ENCODE measurements around the gene DNAH7.
"Not testable (repeated sequence)": the region's sequence is repeated elsewhere in the genome, so short reads cannot be mapped to it uniquely, and the experiment has no call there.

Gene DNAH7

DNA sequence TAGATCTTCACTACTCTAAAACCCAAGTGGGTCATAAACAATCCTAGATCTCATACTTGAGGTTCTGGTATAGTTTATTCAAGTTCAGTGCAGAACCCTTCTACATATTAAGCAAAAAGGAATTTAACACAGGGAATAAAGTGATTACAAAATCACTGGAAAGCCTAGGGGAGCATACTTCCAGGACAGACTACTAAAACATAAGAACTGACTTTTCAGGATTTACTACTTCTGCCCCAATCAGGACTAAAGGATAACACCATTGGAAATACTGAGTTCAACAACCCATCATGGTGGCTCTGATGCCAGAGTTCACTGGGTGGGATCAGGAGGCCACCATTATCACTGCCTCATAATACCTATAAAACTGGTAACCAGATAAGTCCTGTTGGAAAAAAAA lies 123.6 kb downstream of the DNAH7 start:
- no peak for TF ChIP-seq TAF1 (IDR thresholded peaks at IDR 0.05; ENCODE audit: borderline replicate concordance, low read depth, low read length)
- no peak for TF ChIP-seq POLR2AphosphoS5 (IDR thresholded peaks at IDR 0.05; ENCODE audit: low read depth, low read length)
- no peak for TF ChIP-seq POLR2A (IDR thresholded peaks at IDR 0.05; ENCODE audit: low read depth, low read length)
- no peak for DNase-seq (ENCODE audit: insufficient read length)
- no peak for FAIRE-seq

DNA sequence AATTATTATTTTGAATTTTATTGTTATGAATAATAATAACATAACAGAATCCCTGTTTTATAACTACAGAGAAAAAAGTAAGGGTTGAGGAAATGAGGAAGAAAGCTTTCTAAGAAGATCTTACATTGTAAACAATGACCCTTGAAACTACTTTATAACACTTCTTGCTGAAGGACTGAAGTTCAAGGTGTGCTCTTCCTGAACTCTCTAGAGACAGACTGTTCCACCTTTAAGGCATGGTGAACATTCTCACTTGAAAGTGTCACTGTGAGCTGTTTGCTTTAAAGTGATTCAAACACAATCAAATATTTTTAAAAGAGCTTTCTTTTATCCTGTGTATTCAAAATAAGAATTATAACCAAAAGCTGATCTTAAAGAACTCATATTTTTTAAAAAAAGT lies 131.5 kb downstream of the DNAH7 start:
- TF ChIP-seq TAF1 (IDR thresholded peaks at IDR 0.05; ENCODE audit: borderline replicate concordance, low read depth, low read length) = no peak
- no peak for TF ChIP-seq POLR2A (IDR thresholded peaks at IDR 0.05; ENCODE audit: low read depth, low read length)
- no peak for TF ChIP-seq POLR2AphosphoS5 (IDR thresholded peaks at IDR 0.05; ENCODE audit: low read depth, low read length)
- DNase-seq (ENCODE audit: insufficient read length) (no peak), FAIRE-seq (no peak)

GRCh38 chr2:195934484-195934883 lies 134.2 kb downstream of the DNAH7 start:
- no peak for DNase-seq (ENCODE audit: insufficient read length)
- TF ChIP-seq TAF1 (IDR thresholded peaks at IDR 0.05; ENCODE audit: borderline replicate concordance, low read depth, low read length) = no peak
- TF ChIP-seq POLR2AphosphoS5 (IDR thresholded peaks at IDR 0.05; ENCODE audit: low read depth, low read length) = no peak
- no peak for TF ChIP-seq POLR2A (IDR thresholded peaks at IDR 0.05; ENCODE audit: low read depth, low read length)
- FAIRE-seq = no peak

GRCh38 chr2:195929531-195929930 lies 139.1 kb downstream of the DNAH7 start:
- TF ChIP-seq POLR2A (IDR thresholded peaks at IDR 0.05; ENCODE audit: low read depth, low read length) = no peak
- DNase-seq (ENCODE audit: insufficient read length) (no peak), FAIRE-seq (no peak)

DNA sequence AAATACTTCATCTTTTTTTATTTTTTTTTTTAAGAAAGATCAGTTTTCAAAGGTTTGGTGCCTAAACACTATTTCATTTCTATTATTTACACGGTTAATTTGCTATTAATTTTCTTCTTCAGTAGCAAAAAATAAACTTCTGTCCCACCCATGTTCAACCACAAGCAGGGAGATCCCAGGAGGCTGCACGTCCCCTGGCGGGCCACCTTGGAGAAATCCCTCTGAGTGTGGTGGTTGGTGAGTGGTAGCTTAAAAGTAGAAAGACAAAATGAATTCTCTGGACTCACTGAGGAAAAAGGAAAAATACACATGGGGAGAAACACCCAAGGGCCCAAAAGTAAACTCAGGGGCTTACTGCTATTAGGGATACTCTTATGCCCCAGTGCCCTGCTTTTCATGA lies 143.5 kb downstream of the DNAH7 start:
- DNase-seq (ENCODE audit: insufficient read length) = no peak
- FAIRE-seq = no peak
- TF ChIP-seq TAF1 (IDR thresholded peaks at IDR 0.05; ENCODE audit: borderline replicate concordance, low read depth, low read length) (no peak), POLR2A (IDR thresholded peaks at IDR 0.05; ENCODE audit: low read depth, low read length) (no peak), POLR2AphosphoS5 (IDR thresholded peaks at IDR 0.05; ENCODE audit: low read depth, low read length) (no peak)

DNA sequence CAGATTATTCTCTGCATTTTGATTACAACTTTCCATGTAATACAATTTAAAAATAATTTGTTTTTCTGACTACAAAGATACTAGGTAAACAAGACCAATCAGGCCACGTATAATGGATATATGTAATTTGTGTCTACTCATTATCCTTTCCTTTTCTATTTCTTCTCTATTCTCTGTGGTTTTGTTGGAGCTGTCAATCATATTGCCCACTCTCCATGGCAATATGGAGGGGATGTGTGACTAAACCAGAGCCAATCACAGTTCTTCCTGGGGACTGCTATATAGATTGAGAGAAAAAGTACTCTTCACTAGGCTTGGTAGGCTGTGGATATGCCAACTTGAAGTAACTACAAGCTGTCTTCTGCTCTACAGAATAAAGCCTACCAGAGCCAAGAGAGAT lies 144.7 kb downstream of the DNAH7 start:
- no peak for TF ChIP-seq TAF1 (IDR thresholded peaks at IDR 0.05; ENCODE audit: borderline replicate concordance, low read depth, low read length)
- TF ChIP-seq POLR2A (IDR thresholded peaks at IDR 0.05; ENCODE audit: low read depth, low read length) = no peak
- TF ChIP-seq POLR2AphosphoS5 (IDR thresholded peaks at IDR 0.05; ENCODE audit: low read depth, low read length) = no peak
- FAIRE-seq (no peak), DNase-seq (ENCODE audit: insufficient read length) (no peak)

GRCh38 chr2:195917021-195917600 lies 151.5 kb downstream of the DNAH7 start:
- not testable (repeated sequence) for DNase-seq (ENCODE audit: insufficient read length); FAIRE-seq

- TF ChIP-seq POLR2AphosphoS5 (IDR thresholded peaks at IDR 0.05; ENCODE audit: low read depth, low read length) (no peak), POLR2A (IDR thresholded peaks at IDR 0.05; ENCODE audit: low read depth, low read length) (no peak), TAF1 (IDR thresholded peaks at IDR 0.05; ENCODE audit: borderline replicate concordance, low read depth, low read length) (no peak)
- FAIRE-seq (no peak), DNase-seq (ENCODE audit: insufficient read length) (no peak)
These were observed 156.6 kb downstream of the DNAH7 start for GRCh38 chr2:195912079-195912478.

DNA sequence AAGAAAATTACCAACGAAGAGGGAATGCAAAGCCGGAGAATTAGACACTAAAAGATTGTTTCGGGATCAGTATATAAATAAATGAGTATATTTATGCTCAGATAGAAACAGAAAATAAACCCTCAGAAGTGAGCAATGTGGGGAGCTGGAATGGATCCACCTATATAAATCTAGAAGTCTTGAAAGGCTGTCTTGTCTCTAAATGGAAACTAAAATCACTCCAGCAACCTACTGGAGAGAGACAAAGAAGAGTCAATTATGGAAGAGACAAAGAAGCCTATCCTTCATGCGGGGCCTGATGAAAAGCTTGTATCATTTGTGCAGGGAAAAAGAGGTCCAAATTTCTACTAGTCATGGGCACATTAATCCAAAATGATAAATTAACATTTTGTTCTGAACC lies 158.1 kb downstream of the DNAH7 start:
- DNase-seq (ENCODE audit: insufficient read length) (no peak), FAIRE-seq (no peak)
- TF ChIP-seq POLR2AphosphoS5 (IDR thresholded peaks at IDR 0.05; ENCODE audit: low read depth, low read length) (no peak), POLR2A (IDR thresholded peaks at IDR 0.05; ENCODE audit: low read depth, low read length) (no peak), TAF1 (IDR thresholded peaks at IDR 0.05; ENCODE audit: borderline replicate concordance, low read depth, low read length) (no peak)

DNA sequence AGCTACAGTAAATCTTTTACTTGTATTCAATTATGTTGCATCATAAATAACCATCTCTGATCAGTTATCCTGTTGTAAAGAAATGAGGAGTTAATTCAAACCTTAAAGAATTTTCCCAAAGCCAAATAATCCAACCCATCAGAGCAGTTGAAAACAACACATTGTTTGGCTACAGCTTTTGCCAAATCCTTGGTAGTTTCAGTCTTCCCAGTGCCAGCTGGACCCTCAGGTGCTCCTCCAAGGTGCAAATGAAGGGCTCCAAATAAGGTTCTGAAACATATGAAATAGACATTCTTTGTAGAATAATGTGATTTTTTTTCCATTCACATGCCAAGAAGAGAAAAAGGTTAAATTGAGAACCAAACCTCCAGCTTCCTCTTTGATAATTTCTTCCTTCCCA lies 158.7 kb downstream of the DNAH7 start:
- TF ChIP-seq POLR2AphosphoS5 (IDR thresholded peaks at IDR 0.05; ENCODE audit: low read depth, low read length) = no peak
- no peak for FAIRE-seq
- no peak for DNase-seq (ENCODE audit: insufficient read length)

GRCh38 chr2:195907474-195907873 lies 161.2 kb downstream of the DNAH7 start:
- TF ChIP-seq TAF1 (IDR thresholded peaks at IDR 0.05; ENCODE audit: borderline replicate concordance, low read depth, low read length) (no peak), POLR2AphosphoS5 (IDR thresholded peaks at IDR 0.05; ENCODE audit: low read depth, low read length) (no peak), POLR2A (IDR thresholded peaks at IDR 0.05; ENCODE audit: low read depth, low read length) (no peak)
- DNase-seq (ENCODE audit: insufficient read length) = no peak
- FAIRE-seq = no peak

GRCh38 chr2:195903956-195904355 lies 164.7 kb downstream of the DNAH7 start:
- FAIRE-seq (no peak), DNase-seq (ENCODE audit: insufficient read length) (no peak)

DNA sequence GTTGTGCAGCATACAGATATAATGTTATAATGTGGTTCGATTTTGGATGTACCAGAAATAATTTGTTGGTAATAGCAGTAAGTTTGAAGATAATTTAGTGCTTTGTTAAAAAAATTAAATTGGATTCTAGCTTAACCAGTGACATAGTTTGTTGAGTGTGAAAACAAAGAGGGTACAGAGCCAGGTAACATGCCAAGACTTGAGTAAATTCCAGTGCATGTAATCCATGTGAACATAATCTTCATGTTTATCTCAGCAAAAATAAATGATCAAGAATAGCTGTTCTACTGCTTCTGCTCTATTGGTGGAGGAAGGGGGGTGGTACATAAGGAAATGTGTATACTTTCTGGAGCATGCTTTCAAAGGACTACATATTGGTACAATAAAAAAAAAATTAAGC lies 165.8 kb downstream of the DNAH7 start:
- DNase-seq (ENCODE audit: insufficient read length) = no peak
- no peak for FAIRE-seq
- no peak for TF ChIP-seq POLR2A (IDR thresholded peaks at IDR 0.05; ENCODE audit: low read depth, low read length)
- no peak for TF ChIP-seq POLR2AphosphoS5 (IDR thresholded peaks at IDR 0.05; ENCODE audit: low read depth, low read length)
- no peak for TF ChIP-seq TAF1 (IDR thresholded peaks at IDR 0.05; ENCODE audit: borderline replicate concordance, low read depth, low read length)

More at GRCh38 chr2:195903956-195904355, 164.7 kb downstream of the DNAH7 start:
- TF ChIP-seq POLR2AphosphoS5 (IDR thresholded peaks at IDR 0.05; ENCODE audit: low read depth, low read length) (no peak), TAF1 (IDR thresholded peaks at IDR 0.05; ENCODE audit: borderline replicate concordance, low read depth, low read length) (no peak), POLR2A (IDR thresholded peaks at IDR 0.05; ENCODE audit: low read depth, low read length) (no peak)

Data from GM12892 (cell line).